GM12892 (cell line): Measurements from ENCODE around the gene PFKFB3.

Experiments used
- DNase-seq: peaks from one replicate; pipeline ENCODE4 v3.0.0; 2011; ENCODE audit not compliant: insufficient read length
- FAIRE-seq: peaks from 2 replicates; lab custom pipeline; 2011; peaks lifted over from hg19 to GRCh38; lab: Jason Lieb, UNC
- POLR2A ChIP-seq: IDR thresholded peaks from 2 replicates; pipeline ENCODE4 v1.6.1; 2011; ENCODE audit warnings: low read depth, low read length, control low read depth
- POLR2AphosphoS5 ChIP-seq: IDR thresholded peaks from 2 replicates; pipeline ENCODE4 v1.6.1; 2011; ENCODE audit warnings: low read depth, low read length, control low read depth
- TAF1 ChIP-seq: IDR thresholded peaks from 2 replicates; pipeline ENCODE4 v1.6.1; 2011; ENCODE audit warnings: low read depth, mild to moderate bottlenecking, control low read depth, low read length, borderline replicate concordance

The PFKFB3 gene

DNA sequence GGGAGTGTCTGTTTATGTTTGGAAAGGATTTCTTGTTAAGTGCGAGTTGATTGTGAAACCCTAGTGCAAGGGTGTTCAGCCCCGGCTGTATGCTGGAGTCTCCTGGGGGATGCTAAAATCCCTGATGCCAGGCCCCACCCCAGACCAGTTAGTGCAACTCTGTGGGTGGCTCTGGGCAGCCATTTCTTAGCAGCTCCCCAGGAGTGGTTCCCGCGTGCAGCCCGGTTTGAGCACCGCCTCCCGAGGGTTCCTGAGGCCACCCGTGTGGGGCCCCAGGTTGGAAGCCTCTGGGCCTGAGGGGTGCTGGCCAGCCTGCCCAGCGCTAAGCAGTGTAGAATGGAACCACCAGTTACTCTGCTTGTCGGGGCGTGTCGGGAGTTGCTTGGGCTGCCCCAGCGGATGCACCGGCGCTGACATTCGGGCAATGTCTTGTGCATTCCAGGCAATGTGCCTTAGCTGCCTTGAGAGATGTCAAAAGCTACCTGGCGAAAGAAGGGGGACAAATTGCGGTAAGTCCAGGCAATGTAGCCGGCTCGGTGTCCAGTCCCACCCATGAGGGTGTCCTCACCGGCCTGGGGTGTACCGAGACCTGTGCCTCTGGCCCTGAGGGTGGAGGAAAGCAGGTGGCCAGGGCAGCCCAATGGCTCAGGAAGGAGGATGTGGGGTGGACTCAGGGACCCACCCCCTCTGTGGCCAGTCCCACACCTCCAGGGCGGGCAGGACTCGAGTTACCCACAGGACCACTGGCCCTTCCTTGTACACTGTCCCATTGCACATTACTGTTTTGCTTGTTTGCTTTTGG, 13.2 kb downstream of the PFKFB3 start:
- TF ChIP-seq POLR2AphosphoS5 (no peak), TAF1 (no peak), POLR2A (no peak)
- no peak for DNase-seq
- FAIRE-seq: no peak

- TF ChIP-seq POLR2A (no peak), POLR2AphosphoS5 (no peak), TAF1 (no peak)
- FAIRE-seq (no peak), DNase-seq (no peak)
Measured at GRCh38 chr10:6216916-6217315, 14.2 kb downstream of the PFKFB3 start.

GRCh38 chr10:6217611-6218010, 14.9 kb downstream of the PFKFB3 start:
- FAIRE-seq: no peak
- no peak for DNase-seq
- TF ChIP-seq POLR2AphosphoS5 (no peak), TAF1 (no peak), POLR2A (no peak)

DNA sequence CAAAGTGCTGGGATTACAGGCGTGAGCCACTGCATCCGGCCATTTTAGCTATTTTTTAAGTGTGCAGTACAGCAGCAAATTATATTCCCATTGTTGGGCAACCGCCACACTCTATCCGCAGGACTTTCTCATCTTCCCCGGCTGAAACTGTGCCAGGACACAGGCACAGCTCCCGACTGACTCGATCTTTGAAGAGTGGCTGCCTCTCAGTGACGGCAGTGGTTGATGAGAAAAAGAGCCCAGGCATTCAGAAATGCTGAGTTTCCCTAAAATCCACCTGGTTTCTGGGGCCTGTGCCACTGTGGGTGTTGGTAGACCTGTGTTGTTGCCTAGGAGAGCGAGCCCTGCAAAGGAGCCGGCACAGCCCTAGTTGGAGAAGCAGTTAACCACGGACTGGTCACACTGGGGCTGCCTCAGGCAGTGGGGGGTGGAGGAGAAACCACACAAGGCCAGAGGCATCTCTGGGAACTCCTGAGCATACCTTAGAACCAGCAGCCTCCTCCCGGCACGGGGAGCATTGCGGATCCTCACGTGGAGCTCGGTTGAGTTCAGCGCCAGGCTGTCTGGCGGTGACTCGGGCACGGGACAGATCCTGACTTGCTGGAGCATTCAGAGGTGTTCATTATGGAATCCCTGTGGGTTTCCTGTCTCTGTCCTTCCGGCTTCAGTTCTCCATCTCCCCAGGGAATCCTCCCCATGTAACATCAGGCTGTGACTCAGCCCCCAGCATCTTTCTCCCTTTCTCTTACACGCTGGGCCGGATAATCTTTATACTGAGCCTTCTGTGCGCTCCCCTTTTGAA, 16.2 kb downstream of the PFKFB3 start:
- TF ChIP-seq POLR2AphosphoS5 (no peak), TAF1 (no peak), POLR2A (no peak)
- FAIRE-seq (no peak), DNase-seq (no peak)

DNA sequence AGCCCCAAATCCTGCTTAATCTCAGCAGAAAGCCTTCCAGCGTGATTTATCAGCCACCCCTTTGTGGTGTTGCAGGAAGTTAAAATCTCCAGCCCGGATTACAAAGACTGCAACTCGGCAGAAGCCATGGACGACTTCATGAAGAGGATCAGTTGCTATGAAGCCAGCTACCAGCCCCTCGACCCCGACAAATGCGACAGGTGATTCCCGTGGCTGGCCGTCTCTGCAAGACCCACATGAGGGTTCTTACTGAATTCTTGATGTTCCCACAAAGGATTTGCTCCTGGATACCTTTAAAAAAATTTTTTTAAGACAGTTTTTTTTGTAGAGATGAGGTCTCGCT, 16.7 kb downstream of the PFKFB3 start:
- TF ChIP-seq POLR2A: no peak
- TF ChIP-seq TAF1: no peak
- no peak for TF ChIP-seq POLR2AphosphoS5
- FAIRE-seq (no peak), DNase-seq (no peak)

DNA sequence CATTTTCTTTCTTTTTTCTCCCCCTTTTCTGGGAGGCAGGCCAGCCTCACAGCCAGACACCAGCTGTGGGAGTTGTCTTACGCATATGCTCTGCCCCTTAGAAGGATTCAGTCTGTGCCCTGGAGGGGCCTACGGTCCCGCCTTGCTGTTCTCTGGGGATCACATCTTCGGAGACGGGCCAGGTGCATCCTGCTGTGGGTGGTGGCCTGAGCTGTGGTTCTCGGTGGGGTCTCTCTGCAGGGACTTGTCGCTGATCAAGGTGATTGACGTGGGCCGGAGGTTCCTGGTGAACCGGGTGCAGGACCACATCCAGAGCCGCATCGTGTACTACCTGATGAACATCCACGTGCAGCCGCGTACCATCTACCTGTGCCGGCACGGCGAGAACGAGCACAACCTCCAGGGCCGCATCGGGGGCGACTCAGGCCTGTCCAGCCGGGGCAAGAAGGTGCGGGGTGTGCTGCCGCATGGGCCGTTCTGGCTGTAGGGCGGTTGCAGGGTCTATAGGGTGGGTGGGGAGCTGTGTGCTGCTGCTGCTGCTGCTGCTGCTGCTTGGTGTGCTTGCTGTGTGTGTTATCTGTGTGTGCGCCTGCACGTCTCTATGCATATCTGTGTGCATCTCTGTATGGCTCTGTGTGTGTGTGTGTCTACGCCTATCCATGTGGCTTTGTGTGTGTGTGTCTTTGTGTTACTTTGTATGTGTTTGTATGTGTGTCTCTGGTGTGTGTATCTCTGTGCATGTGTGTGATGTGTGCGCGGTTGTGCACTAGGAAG, 17.9 kb downstream of the PFKFB3 start:
- DNase-seq: no peak
- no peak for FAIRE-seq
- TF ChIP-seq TAF1: no peak
- TF ChIP-seq POLR2AphosphoS5: no peak
- no peak for TF ChIP-seq POLR2A

DNA sequence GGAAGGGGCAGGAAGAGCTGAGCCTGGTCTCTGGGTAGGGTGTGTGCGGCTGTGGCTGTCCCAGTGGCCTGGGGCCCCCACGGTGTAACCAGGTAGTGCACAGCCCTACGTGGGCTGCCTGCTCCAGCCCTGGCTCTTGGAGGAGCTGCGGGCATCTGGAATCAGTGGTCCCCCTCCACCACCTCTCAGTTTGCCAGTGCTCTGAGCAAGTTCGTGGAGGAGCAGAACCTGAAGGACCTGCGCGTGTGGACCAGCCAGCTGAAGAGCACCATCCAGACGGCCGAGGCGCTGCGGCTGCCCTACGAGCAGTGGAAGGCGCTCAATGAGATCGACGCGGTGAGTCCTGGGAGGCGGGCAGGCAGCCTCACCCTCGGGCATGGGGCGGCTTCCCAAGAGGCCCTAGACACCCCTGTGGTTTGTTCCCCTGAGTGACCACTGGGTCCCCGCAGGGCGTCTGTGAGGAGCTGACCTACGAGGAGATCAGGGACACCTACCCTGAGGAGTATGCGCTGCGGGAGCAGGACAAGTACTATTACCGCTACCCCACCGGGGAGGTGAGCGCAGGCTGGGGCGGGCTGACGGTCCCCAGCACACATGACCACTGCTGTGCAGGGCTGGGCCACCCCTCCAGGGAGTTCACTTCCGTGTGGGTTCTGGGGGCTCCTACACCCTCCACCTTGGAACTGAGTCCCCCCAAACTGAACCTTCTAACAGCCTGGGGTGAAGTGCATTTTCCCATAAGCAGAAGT, 18.6 kb downstream of the PFKFB3 start:
- no peak for TF ChIP-seq POLR2A
- no peak for TF ChIP-seq TAF1
- TF ChIP-seq POLR2AphosphoS5: no peak
- FAIRE-seq: no peak

GRCh38 chr10:6221971-6222751, 19.4 kb downstream of the PFKFB3 start:
- no peak for FAIRE-seq
- TF ChIP-seq POLR2AphosphoS5 (no peak), POLR2A (no peak), TAF1 (no peak)
- no peak for DNase-seq

More for the DNA sequence above, 18.6 kb downstream of the PFKFB3 start:
- no peak for DNase-seq

DNA sequence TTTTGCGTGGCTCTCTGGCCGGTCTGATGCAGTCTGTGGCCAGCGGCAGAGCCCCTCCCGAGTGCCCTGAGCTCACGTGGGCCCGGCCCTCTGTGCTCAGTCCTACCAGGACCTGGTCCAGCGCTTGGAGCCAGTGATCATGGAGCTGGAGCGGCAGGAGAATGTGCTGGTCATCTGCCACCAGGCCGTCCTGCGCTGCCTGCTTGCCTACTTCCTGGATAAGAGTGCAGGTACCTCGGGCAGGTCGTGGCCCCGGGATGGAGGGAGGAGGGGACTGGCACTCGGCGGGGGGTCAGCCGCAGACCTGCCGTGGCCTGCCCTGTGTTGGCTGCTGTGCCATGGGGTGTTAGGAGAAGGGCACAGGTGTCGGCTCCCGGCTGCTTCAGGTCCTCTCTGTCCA, 20.0 kb downstream of the PFKFB3 start:
- DNase-seq (no peak), FAIRE-seq (no peak)
- TF ChIP-seq POLR2AphosphoS5 (no peak), POLR2A (no peak)

GRCh38 chr10:6223981-6224380, 21.2 kb downstream of the PFKFB3 start:
- FAIRE-seq: no peak
- DNase-seq: no peak
- TF ChIP-seq TAF1 (no peak), POLR2AphosphoS5 (no peak), POLR2A (no peak)
